WTC11 (cell line): ENCODE measurements around the gene ST6GALNAC3. TPM values are rescaled to one million over a fixed set of nuclear protein-coding genes. Genes with fewer than 3 reads are reported as not detected.

Experiments used
- ATAC-seq: fragments of 200-7000 bp; cut with Tn5 transposase; 2 replicates; pipeline ENCODE4 v1.10.0; 2021; ENCODE audit warnings: mild to moderate bottlenecking, moderate library complexity
- CTCF ChIA-PET: fragments of 300-600 bp; sonication (Branson Sonifier 250); formaldehyde crosslinking; loops from one replicate; lab custom pipeline; 2021; ENCODE audit warnings: antibody characterized with exemption; lab: Charles Lee
- POLR2A ChIA-PET: fragments of 350-600 bp; sonication (Branson Sonifier 250); formaldehyde crosslinking; loops from one replicate; lab custom pipeline; 2021; ENCODE audit warnings: antibody characterized with exemption; lab: Charles Lee
- DNase-seq: peaks from one replicate; pipeline ENCODE4 v3.0.0; 2021; ENCODE audit warnings: low spot score
- H3K27ac Mint-ChIP-seq: 2 replicates; pipeline ENCODE4 v1.8.0; 2021; ENCODE audit warnings: mixed read lengths
- H3K27me3 Mint-ChIP-seq: 2 replicates; pipeline ENCODE4 v1.8.0; 2021; ENCODE audit warnings: low read depth, mild to moderate bottlenecking, moderate library complexity, mixed read lengths
- H3K36me3 Mint-ChIP-seq: 2 replicates; pipeline ENCODE4 v1.8.0; 2021; ENCODE audit warnings: mixed read lengths
- H3K4me1 Mint-ChIP-seq: 2 replicates; pipeline ENCODE4 v1.8.0; 2022; ENCODE audit warnings: mixed read lengths
- H3K4me3 Mint-ChIP-seq: 2 replicates; pipeline ENCODE4 v1.8.0; 2021; ENCODE audit warnings: mild to moderate bottlenecking, moderate library complexity, mixed read lengths
- H3K9me3 Mint-ChIP-seq: 2 replicates; pipeline ENCODE4 v1.8.0; 2021; ENCODE audit warnings: mixed read lengths
- CBFB ChIP-seq: sonication (generic); formaldehyde crosslinking; IDR thresholded peaks from 2 replicates; pipeline ENCODE4 v1.8.1; 2022; ENCODE audit warnings: mild to moderate bottlenecking, low read depth, missing genetic modification reagents
- EMX1 ChIP-seq: fragments of 250-450 bp; sonication (Bioruptor Pico); IDR thresholded peaks from 2 replicates; pipeline ENCODE4 v1.8.0; 2021; ENCODE audit warnings: mild to moderate bottlenecking
- FOXP1 ChIP-seq: sonication (generic); formaldehyde crosslinking; IDR thresholded peaks from 2 replicates; pipeline ENCODE4 v1.8.0; 2022; ENCODE audit warnings: missing genetic modification reagents, mild to moderate bottlenecking, moderate library complexity, borderline replicate concordance
- IRF2 ChIP-seq: sonication (generic); formaldehyde crosslinking; IDR thresholded peaks from 2 replicates; pipeline ENCODE4 v1.8.0; 2022; ENCODE audit warnings: low read depth, missing genetic modification reagents, borderline replicate concordance
- NFATC4 ChIP-seq: fragments of 250-450 bp; sonication (Bioruptor Pico); IDR thresholded peaks from 2 replicates; pipeline ENCODE4 v1.9.0; 2021; ENCODE audit warnings: mild to moderate bottlenecking
- NFE2L1 ChIP-seq: sonication (generic); formaldehyde crosslinking; IDR thresholded peaks from 2 replicates; pipeline ENCODE4 v1.8.1; 2023; ENCODE audit warnings: missing genetic modification reagents
- NR3C1 ChIP-seq: sonication (generic); formaldehyde crosslinking; conservative IDR thresholded peaks from 2 replicates; pipeline ENCODE4 v1.8.1; 2023; ENCODE audit warnings: low read depth, mild to moderate bottlenecking, missing genetic modification reagents
- PRRX2 ChIP-seq: fragments of 250-450 bp; sonication (Bioruptor Pico); IDR thresholded peaks from 2 replicates; pipeline ENCODE4 v1.8.0; 2021; ENCODE audit warnings: mild to moderate bottlenecking
- SMAD4 ChIP-seq: sonication (generic); formaldehyde crosslinking; IDR thresholded peaks from 2 replicates; pipeline ENCODE4 v1.8.0; 2022; ENCODE audit warnings: mild to moderate bottlenecking, missing genetic modification reagents
- SOX15 ChIP-seq: fragments of 250-450 bp; sonication (Bioruptor Pico); IDR thresholded peaks from 2 replicates; pipeline ENCODE4 v1.9.0; 2021; ENCODE audit warnings: mild to moderate bottlenecking
- TEAD1 ChIP-seq: sonication (generic); formaldehyde crosslinking; IDR thresholded peaks from 2 replicates; pipeline ENCODE4 v1.8.0; 2022; ENCODE audit warnings: mild to moderate bottlenecking, missing genetic modification reagents
- TP53 ChIP-seq: sonication (generic); formaldehyde crosslinking; IDR thresholded peaks from 2 replicates; pipeline ENCODE4 v1.8.1; 2023; ENCODE audit warnings: mild to moderate bottlenecking, missing genetic modification reagents
- ZNF219 ChIP-seq: sonication (generic); formaldehyde crosslinking; IDR thresholded peaks from 2 replicates; pipeline ENCODE4 v1.8.0; 2023; ENCODE audit warnings: missing genetic modification reagents, mild to moderate bottlenecking, borderline replicate concordance
- ZNF232 ChIP-seq: sonication (generic); formaldehyde crosslinking; IDR thresholded peaks from 2 replicates; pipeline ENCODE4 v1.8.0; 2022; ENCODE audit warnings: mild to moderate bottlenecking, missing genetic modification reagents
- ZNF423 ChIP-seq: fragments of 250-450 bp; sonication (Bioruptor Pico); IDR thresholded peaks from 2 replicates; pipeline ENCODE4 v2.1.2; 2022; ENCODE audit warnings: mild to moderate bottlenecking, moderate library complexity
- ZNF671 ChIP-seq: fragments of 250-450 bp; sonication (Bioruptor Pico); IDR thresholded peaks from 2 replicates; pipeline ENCODE4 v1.8.0; 2021; ENCODE audit warnings: mild to moderate bottlenecking
- total RNA-seq: library from RNA; stranded (reverse); gene quantifications from 3 replicates; pipeline ENCODE4 v1.2.3, GENCODE V29; 2021
- TF ChIP-seq, protein P1 (sequence below): sonication (generic); formaldehyde crosslinking; conservative IDR thresholded peaks from 2 replicates; pipeline ENCODE4 v1.8.1; 2023; ENCODE audit warnings: mild to moderate bottlenecking, low read depth, missing genetic modification reagents, moderate library complexity
- TF ChIP-seq, protein P2 (sequence below): sonication (generic); formaldehyde crosslinking; IDR thresholded peaks from 2 replicates; pipeline ENCODE4 v1.8.1; 2023; ENCODE audit warnings: mild to moderate bottlenecking, missing genetic modification reagents, moderate library complexity
- TF ChIP-seq, protein P3 (sequence below): sonication (generic); formaldehyde crosslinking; IDR thresholded peaks from 2 replicates; pipeline ENCODE4 v1.8.0; 2022; ENCODE audit warnings: mild to moderate bottlenecking, missing genetic modification reagents
- TF ChIP-seq, protein P4 (sequence below): sonication (generic); formaldehyde crosslinking; IDR thresholded peaks from 2 replicates; pipeline ENCODE4 v1.8.1; 2023; ENCODE audit warnings: mild to moderate bottlenecking, missing genetic modification reagents

ST6GALNAC3 gene
- total RNA-seq, 1 experiment from 2014 or later, result 11.9 TPM

DNA sequence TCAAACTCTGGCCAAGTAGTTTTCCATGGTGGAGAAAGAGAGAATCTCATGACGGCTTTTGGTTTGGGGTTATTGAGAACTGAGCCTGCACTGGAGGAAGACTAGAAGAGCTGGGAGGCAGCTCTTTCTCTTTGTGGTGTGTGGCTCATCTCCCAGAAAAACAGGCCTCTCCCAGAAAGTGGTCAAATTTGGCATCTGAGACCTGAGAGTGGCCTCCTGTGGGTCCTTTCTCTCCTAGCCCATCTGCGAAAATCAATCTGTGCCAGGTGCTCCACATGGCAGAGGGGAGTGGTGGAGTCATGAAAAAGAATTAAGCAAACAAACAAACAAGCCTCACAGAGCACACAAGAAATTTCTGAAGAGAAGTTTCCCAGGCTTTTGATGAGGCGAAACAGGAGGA, 305.0 kb downstream of the ST6GALNAC3 start:
- POLR2A ChIA-PET, result no interaction called here
- H3K27me3 Mint-ChIP-seq, result no peaks in the 10 kb centered on the region
- no peak overlapping the region for H3K27ac Mint-ChIP-seq
- no peak for TF ChIP-seq NFATC4 (CRISPR knock-in tag)
- TF ChIP-seq, protein P1, sequence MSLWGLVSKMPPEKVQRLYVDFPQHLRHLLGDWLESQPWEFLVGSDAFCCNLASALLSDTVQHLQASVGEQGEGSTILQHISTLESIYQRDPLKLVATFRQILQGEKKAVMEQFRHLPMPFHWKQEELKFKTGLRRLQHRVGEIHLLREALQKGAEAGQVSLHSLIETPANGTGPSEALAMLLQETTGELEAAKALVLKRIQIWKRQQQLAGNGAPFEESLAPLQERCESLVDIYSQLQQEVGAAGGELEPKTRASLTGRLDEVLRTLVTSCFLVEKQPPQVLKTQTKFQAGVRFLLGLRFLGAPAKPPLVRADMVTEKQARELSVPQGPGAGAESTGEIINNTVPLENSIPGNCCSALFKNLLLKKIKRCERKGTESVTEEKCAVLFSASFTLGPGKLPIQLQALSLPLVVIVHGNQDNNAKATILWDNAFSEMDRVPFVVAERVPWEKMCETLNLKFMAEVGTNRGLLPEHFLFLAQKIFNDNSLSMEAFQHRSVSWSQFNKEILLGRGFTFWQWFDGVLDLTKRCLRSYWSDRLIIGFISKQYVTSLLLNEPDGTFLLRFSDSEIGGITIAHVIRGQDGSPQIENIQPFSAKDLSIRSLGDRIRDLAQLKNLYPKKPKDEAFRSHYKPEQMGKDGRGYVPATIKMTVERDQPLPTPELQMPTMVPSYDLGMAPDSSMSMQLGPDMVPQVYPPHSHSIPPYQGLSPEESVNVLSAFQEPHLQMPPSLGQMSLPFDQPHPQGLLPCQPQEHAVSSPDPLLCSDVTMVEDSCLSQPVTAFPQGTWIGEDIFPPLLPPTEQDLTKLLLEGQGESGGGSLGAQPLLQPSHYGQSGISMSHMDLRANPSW (CRISPR knock-in tag), result no peak
- TF ChIP-seq PRRX2 (CRISPR knock-in tag), result no peak
- no peak for TF ChIP-seq SOX15 (CRISPR knock-in tag)
- no peak for TF ChIP-seq ZNF671 (CRISPR knock-in tag)
- no peak for TF ChIP-seq EMX1 (CRISPR knock-in tag)
- no peak for TF ChIP-seq IRF2
- no peak for TF ChIP-seq ZNF232 (CRISPR knock-in tag)
- no peak for TF ChIP-seq CBFB (CRISPR knock-in tag)
- ATAC-seq, result no peak; the same call in 1 of the 2 replicates
- peaks cover 14% of the 10 kb centered on the region; the same call in 1 of the 2 replicates for H3K9me3 Mint-ChIP-seq
- peaks cover 37% of the 10 kb centered on the region for H3K4me1 Mint-ChIP-seq
- no peak for DNase-seq
- CTCF ChIA-PET, result no interaction called here
- peaks cover 3% of the 10 kb centered on the region for H3K36me3 Mint-ChIP-seq
- H3K4me3 Mint-ChIP-seq, result no peak overlapping the region

DNA sequence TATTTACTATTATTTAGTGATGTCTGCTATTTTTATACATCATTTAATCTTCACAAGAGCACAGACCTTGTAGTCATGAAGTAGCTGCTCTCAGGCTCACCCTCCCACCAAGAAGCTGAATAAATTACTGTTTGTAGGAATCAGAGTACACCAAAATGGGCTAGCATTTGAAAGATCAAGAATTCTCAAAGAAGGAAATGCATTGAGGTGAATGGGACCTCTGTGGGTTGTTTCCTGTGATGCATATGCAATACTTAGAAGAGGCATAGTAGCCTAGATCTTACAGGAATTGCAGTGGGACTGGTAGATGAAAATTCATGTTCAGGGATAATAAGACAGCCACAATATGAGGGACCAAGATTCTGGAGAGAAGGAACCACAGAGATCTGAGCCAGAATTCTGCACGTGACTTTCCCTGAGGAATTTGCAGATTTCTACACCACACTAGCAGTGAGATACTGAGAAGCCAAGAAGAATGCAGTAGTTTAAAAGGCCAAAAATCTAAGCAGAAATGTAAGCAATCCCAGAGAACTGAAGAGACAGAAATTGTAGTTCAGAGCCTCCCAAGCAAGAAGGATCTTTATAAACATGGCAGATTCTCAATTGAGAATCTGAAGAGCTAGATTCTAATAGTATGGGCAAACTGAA, 307.0 kb downstream of the ST6GALNAC3 start:
- H3K4me3 Mint-ChIP-seq, result no peak overlapping the region
- POLR2A ChIA-PET, result no interaction called here
- H3K4me1 Mint-ChIP-seq, result peaks cover 36% of the 10 kb centered on the region
- H3K27ac Mint-ChIP-seq, result peak overlapping the region; percentile 69
- CTCF ChIA-PET, result no interaction called here
- no peaks in the 10 kb centered on the region for H3K27me3 Mint-ChIP-seq
- ATAC-seq (peak; percentile 68), DNase-seq (no peak)
- H3K36me3 Mint-ChIP-seq, result peaks cover 3% of the 10 kb centered on the region
- H3K9me3 Mint-ChIP-seq, result peaks cover 14% of the 10 kb centered on the region; the same call in 1 of the 2 replicates
- TF ChIP-seq ZNF423 (CRISPR knock-in tag), result no peak
- no peak for TF ChIP-seq NFE2L1 (CRISPR knock-in tag)
- TF ChIP-seq TP53, result no peak
- TF ChIP-seq NR3C1 (CRISPR knock-in tag), result no peak
- no peak for TF ChIP-seq SMAD4 (CRISPR knock-in tag)
- TF ChIP-seq, protein P2, sequence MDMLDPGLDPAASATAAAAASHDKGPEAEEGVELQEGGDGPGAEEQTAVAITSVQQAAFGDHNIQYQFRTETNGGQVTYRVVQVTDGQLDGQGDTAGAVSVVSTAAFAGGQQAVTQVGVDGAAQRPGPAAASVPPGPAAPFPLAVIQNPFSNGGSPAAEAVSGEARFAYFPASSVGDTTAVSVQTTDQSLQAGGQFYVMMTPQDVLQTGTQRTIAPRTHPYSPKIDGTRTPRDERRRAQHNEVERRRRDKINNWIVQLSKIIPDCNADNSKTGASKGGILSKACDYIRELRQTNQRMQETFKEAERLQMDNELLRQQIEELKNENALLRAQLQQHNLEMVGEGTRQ (CRISPR knock-in tag), result peak; percentile 43
- peak; percentile 49; the same call in 1 of the 2 replicates for TF ChIP-seq TEAD1 (CRISPR knock-in tag)
- TF ChIP-seq, protein P3, sequence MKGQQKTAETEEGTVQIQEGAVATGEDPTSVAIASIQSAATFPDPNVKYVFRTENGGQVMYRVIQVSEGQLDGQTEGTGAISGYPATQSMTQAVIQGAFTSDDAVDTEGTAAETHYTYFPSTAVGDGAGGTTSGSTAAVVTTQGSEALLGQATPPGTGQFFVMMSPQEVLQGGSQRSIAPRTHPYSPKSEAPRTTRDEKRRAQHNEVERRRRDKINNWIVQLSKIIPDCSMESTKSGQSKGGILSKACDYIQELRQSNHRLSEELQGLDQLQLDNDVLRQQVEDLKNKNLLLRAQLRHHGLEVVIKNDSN, result 0 out of 2 replicates have a peak, but pooled peaks have one; percentile 21

DNA sequence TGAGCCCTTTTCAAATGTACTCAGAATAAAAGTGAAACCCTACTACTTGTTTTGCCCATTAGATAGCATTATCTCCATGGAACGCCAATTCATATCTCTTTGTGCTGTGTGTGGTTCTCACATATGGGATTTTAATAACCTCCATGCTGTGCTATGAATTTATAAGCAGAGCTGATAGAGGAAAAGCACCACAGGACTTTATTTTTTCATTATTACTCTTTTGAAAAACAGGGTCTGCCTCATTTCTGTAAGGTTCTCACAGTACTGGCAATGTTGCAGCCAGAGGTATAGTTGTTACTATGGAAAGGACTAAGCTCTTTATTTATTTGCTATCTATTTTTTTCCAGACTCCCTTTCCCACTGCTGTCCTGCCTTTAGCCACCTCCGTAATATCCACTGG, 313.7 kb downstream of the ST6GALNAC3 start:
- TF ChIP-seq TEAD1 (CRISPR knock-in tag) (no peak), IRF2 (no peak), ZNF219 (CRISPR knock-in tag) (no peak), TP53 (no peak), FOXP1 (CRISPR knock-in tag) (no peak)
- TF ChIP-seq, protein P4, sequence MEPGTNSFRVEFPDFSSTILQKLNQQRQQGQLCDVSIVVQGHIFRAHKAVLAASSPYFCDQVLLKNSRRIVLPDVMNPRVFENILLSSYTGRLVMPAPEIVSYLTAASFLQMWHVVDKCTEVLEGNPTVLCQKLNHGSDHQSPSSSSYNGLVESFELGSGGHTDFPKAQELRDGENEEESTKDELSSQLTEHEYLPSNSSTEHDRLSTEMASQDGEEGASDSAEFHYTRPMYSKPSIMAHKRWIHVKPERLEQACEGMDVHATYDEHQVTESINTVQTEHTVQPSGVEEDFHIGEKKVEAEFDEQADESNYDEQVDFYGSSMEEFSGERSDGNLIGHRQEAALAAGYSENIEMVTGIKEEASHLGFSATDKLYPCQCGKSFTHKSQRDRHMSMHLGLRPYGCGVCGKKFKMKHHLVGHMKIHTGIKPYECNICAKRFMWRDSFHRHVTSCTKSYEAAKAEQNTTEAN (CRISPR knock-in tag), result no peak
- DNase-seq, result no peak
- peaks cover 6% of the 10 kb centered on the region for H3K4me1 Mint-ChIP-seq
- ATAC-seq, result no peak
- H3K4me3 Mint-ChIP-seq, result no peak overlapping the region
- no peaks in the 10 kb centered on the region for H3K27me3 Mint-ChIP-seq
- H3K36me3 Mint-ChIP-seq, result no peaks in the 10 kb centered on the region
- ChIA-PET CTCF (interaction anchor here (1.0 kb wide), 1 partner anchor 234 kb away, joined by 3 read pairs; no protein-coding TSS in a partner anchor), POLR2A (interaction anchor here (0.5 kb wide), 1 partner anchor 618 kb away, joined by 3 read pairs; no protein-coding TSS in a partner anchor)
- peaks cover 4% of the 10 kb centered on the region; the same call in 1 of the 2 replicates for H3K9me3 Mint-ChIP-seq
- no peak overlapping the region for H3K27ac Mint-ChIP-seq
